Epithelial cell of proximal tubule (primary cell): ENCODE measurements around the gene NKX3-2. TPM values are rescaled to one million over a fixed set of nuclear protein-coding genes. Genes with fewer than 3 reads are reported as not detected.

Source experiments
- DNase-seq: peaks from one replicate; pipeline ENCODE4 v3.0.0-alpha.2; 2011; ENCODE audit warnings: low read depth
- H3K4me3 ChIP-seq: 2 replicates; pipeline ENCODE4 v1.5.1; 2011; ENCODE audit warnings: low read depth, mild to moderate bottlenecking, low read length
- total RNA-seq: library from RNA; depleted of rRNA; stranded (reverse); fragments of >200 nt; gene quantifications from 2 replicates; pipeline ENCODE4 v1.2.3, GENCODE V29; 2015
- TF ChIP-seq, protein P1 (sequence below): conservative IDR thresholded peaks from 2 replicates; pipeline ENCODE4 v1.5.1; 2012; ENCODE audit warnings: low read depth, mild to moderate bottlenecking, low read length

Gene NKX3-2
- total RNA-seq, 1 donor from 2014 or later: not detected

DNA sequence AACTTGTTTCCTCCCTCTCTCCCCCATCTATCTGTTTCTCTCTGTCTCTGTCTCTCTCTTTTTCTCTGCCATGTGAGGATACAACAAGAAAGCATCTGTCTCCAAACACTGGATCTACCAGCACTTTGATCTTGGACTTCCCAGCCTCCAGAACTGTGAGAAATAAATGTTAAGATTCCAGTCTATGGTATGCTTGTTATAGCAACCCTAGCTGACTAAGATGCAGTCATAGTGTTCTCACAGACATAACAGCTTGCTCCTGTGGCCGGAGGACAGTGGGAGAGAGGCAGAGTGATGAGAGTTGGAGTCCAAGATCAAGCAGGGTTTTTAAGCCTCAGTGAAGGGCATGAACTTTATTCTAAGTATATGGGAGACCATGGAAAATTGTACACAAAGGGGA is 8.8 kb upstream of the NKX3-2 start:
- TF ChIP-seq, protein P1, sequence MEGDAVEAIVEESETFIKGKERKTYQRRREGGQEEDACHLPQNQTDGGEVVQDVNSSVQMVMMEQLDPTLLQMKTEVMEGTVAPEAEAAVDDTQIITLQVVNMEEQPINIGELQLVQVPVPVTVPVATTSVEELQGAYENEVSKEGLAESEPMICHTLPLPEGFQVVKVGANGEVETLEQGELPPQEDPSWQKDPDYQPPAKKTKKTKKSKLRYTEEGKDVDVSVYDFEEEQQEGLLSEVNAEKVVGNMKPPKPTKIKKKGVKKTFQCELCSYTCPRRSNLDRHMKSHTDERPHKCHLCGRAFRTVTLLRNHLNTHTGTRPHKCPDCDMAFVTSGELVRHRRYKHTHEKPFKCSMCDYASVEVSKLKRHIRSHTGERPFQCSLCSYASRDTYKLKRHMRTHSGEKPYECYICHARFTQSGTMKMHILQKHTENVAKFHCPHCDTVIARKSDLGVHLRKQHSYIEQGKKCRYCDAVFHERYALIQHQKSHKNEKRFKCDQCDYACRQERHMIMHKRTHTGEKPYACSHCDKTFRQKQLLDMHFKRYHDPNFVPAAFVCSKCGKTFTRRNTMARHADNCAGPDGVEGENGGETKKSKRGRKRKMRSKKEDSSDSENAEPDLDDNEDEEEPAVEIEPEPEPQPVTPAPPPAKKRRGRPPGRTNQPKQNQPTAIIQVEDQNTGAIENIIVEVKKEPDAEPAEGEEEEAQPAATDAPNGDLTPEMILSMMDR: no peak
- H3K4me3 ChIP-seq: no peak overlapping the region
- DNase-seq: no peak

DNA sequence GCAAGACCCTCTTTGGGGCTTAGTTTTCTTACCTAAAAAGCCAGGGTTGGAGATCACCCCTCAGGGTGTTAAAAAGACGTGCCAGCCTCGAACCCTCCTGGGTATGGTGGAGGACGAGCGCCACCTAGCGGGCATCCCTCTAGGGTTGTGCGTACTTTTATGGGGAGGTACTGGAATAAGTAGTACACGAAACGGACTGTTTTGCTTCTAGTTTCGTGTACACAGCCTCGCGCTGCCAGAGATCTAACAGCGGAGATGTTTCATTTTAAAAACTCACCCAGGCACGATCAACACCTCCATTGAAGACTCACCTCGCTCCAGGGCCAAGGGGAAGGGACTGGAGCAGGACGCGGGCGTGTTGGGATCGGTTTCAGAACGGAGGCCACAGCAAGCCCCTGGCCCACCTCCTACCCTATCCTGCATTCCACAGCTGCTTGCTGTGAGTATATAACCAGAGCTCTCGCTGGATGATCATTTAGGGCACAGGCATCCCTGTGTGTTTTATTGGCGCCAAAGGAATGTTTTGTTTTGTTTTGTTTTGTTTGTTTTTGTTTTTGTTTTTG is 4.8 kb upstream of the NKX3-2 start:
- TF ChIP-seq, protein P1: peak; percentile 98
- peak overlapping the region; percentile 52 for H3K4me3 ChIP-seq
- DNase-seq: no peak

DNA sequence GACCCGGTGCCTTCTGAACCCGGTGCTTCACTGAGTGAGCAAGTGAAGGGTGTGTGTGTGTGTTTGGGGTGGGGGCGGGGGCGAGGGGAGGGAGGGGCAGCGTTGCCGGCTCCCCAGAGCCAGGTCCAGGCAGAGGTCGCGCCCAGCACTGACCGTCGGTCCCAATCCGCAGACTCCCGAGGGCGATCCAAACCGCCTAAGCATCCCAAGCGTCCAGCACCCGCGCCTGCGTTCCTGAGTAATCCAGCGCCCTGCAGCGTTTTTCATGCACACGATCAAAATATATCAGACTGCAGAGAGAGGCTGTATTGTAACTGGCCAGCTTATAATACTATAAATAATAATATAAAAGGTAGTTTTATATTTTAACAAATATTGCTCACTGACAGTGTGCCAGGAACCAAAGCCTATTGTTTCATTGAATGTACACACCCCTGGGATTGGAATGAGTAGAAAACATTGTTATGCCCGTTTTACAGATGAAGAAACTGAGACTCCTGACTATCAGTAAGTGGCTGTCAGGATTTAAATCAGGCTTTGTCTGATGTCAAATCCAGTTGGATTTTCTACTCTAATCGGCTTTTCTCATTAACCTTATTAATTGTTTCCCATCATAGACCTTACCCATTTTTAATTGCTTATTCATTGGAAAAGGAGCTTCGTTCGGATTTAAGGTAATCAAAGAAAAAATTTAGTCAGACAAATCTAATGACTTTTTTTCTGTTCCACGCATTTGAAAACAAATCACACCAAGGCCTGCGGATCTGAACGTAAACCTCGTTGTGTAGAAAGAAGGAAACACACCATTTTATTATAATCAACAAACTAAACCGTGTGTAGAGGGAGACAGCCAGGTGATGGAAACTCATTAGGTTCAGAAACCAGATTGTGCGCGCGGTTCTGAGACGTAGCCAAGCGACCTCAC is 4.0 kb upstream of the NKX3-2 start:
- no peak overlapping the region for H3K4me3 ChIP-seq
- TF ChIP-seq, protein P1: no peak
- no peak for DNase-seq

DNA sequence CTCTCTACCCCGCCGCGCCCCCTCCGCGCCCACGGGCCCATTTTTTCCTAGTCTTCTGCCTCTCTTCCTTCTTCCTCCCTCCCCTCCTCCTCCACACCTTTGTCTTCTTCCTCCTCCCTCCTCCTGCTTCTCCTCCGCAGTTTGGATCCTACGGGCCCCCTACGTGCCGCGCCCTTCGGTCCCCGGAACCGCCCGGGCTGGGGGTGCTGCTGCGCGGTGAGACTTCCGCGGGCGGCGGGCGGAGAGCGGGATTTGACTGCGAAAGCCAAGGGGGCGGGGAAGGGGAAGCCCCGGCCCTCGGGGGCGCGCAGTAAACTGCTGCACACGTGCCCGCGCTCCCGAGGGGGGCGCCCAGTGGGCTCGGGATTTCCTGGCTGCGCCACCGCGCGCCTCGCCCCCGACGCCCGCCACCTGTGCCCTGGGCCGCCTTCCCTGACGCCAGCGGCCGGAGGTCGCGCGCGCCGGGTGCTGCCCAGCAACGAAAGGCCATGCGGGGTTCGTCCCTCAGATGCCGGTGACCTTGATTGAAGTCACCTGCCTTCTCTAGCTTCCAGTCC is 3.3 kb upstream of the NKX3-2 start:
- no peak for DNase-seq
- TF ChIP-seq, protein P1: no peak
- H3K4me3 ChIP-seq: peak overlapping the region; percentile 23

DNA sequence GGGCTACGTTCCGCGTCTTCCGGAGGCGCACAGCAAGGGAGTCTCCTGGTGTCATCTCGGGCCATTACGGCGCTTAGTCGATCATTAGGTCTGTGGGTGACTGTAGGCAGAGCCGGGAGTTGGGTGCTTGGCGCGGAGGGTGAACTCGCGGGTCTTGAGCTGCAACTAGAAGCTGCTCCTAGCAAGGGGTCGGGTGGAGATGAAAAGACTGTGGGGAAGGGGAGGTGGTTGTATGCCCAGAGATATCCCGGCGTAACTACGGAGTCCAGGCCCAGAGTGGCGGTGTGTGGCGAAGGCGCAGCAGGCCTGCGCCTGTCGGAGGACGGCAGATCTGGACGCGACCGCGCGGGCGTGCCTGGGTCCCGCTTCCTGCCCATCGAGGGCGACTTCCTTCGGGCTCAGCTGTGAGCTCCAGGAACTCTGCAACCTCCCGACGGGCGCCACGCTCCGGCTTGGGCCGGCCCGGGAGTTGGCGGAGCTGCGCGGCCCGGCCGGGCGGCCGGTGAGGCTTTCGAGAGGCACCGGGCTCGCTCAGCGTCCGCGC is 2.7 kb upstream of the NKX3-2 start:
- H3K4me3 ChIP-seq: peak overlapping the region; percentile 23
- TF ChIP-seq, protein P1: no peak
- no peak for DNase-seq

DNA sequence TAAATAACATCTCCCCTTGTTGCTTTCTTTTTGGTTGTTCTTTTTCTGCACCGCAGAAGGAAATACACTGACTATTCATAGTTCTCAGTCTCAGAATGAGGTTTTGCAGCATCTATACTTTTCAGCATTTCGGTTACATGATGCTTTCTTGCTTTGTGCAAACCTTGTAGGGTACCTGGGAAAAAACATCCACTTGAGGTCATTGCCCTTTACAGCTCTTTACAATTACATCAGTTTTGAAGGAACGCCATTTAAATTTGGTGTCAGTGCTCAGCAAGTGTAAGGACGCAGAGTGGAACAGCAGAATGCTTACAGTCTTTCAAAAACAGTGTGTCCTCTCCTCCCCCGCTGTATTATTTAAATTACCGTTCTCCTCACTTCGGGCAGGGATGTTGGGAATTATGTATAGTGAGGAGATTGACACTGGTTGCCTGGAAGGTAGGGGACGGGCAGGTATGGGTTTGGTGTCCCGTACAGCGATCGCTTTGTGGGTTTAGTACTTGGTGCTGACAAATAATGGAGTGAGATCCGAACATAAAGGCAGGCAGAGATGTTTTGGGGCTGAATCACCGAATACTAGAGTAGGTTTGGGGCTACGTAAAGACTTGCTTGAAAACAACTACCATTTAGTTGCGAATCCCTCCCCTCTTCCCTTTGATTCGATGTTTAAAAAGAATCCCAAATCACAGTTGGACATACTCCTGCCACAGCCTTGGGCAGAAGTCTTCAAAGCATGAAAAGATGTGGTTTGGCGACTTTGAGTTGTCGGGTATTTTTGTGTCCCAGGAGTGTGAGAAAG is 2.0 kb upstream of the NKX3-2 start:
- H3K4me3 ChIP-seq: no peak overlapping the region
- DNase-seq: no peak
- TF ChIP-seq, protein P1: no peak
